Dedifferentiated amniotic fluid mesenchymal stem cell (primary cell): Measurements from ENCODE around the gene RASL11B.

Experiments used
- DNase-seq: peaks from one replicate; pipeline ENCODE4 v3.0.0-alpha.2; 2016; ENCODE audit errors: extremely low spot score

RASL11B gene

DNA sequence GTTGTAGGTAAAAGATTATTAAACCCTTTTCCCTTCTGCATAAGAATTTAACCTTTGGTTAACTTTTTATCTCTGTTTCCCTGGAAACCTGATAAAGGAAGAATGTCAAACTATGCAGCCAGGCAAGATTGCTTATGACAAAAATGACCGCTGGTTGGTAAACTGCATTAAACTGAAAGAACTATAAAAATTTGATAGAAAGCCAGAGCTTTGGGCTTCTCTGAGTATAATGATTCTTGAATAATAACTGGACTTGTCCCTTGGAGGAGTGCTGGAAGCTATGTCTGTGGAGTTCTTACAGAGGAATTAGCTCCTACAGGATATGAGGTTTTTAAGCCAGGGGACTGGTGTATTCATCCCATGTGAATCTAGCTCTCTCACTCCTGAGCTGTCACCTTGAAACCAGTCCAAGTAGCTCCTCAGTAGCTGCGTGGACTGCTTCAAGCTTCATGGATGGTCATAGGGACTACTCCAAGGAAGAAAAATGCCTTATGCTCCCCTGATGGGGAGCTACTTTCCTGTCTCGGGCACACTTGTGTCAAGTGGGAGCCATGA lies 52.0 kb downstream of the RASL11B start:
- no peak for DNase-seq

DNA sequence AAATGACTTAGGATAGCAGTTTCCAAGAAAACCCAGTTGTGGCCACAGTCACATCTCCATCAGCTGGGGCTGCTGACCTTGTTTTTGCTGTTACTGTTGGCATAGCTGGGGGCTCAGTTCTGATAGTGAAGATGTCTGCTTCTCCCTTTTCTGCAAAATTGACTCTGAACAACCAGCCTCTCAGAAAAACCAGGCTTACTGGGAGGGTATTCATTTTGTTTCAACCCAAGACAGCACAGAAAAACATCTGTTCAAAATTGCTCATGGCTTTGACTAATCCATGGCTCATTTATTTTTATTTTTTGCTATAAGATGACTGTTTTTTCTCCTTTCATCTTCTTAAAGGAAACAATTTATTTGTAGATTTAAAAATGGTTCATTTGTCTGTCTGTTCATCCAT lies 53.1 kb downstream of the RASL11B start:
- no peak for DNase-seq

DNA sequence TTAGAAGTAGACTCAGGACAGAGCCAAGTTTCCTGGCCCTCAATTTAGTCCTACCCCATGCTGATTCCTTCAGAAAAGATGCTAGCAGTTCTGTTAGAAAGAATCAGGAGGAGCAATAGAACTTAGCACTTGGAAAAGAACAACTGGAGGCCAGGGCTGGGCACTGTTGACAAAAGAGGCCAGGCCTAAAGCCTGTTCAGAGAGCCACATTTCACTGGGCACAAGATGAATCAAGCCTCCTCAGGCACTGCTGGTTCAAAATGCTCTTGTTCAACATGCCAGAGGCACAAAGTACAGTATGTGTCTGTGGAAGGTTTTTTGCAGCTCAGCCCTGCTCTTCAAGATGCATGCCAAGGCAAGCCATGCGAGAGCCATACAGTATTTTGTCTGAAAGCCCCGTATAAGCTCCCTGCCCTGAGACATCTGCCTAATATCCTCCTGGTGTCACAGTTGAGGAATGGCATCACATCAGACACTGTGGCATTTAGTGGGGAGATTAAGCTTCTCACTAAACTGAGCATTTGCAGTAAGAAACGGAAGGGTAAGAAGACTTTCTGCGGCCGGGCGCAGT lies 53.7 kb downstream of the RASL11B start:
- no peak for DNase-seq
